K562 (cell line): Measurements from ENCODE around the gene CFAP157. TPM values are rescaled to one million over a fixed set of nuclear protein-coding genes. Genes with fewer than 3 reads are reported as not detected.
A peak's percentile ranks its signal among the peaks of the same experiment; 100 is the strongest.

ENCODE experiments used
- ADNP ChIP-seq: fragments of 200-800 bp; sonication (Bioruptor generic); IDR thresholded peaks from 2 replicates; pipeline ENCODE4 v1.6.1; 2016; ENCODE audit warnings: missing genetic modification characterization, missing compliant biosample characterization
- CHD2 ChIP-seq: IDR thresholded peaks from 2 replicates; pipeline ENCODE4 v1.6.1; 2011; ENCODE audit warnings: low read depth, low read length
- EP300 ChIP-seq: IDR thresholded peaks from 2 replicates; pipeline ENCODE4 v1.6.1; 2012; ENCODE audit warnings: low read length, improper control_type of control experiment
- FOXA1 ChIP-seq: fragments of 450-650 bp; IDR thresholded peaks from 2 replicates; pipeline ENCODE4 v1.6.1; 2016; ENCODE audit warnings: mild to moderate bottlenecking, borderline replicate concordance
- GATA2 ChIP-seq: sonication (generic); formaldehyde crosslinking; IDR thresholded peaks from 2 replicates; pipeline ENCODE4 v1.4.0; 2020; ENCODE audit warnings: mild to moderate bottlenecking, missing genetic modification reagents
- MTA1 ChIP-seq: fragments of 450-650 bp; IDR thresholded peaks from 2 replicates; pipeline ENCODE4 v1.6.1; 2017; ENCODE audit warnings: borderline replicate concordance
- NFIX ChIP-seq: fragments of 250-450 bp; sonication (Bioruptor Pico); IDR thresholded peaks from 2 replicates; pipeline ENCODE4 v1.4.0; 2020; ENCODE audit warnings: low read depth, mild to moderate bottlenecking, moderate library complexity
- PBX2 ChIP-seq, 2 experiments: IDR thresholded peaks in 1 of 2; conservative IDR thresholded peaks in 1 of 2; 2 replicates each; pipeline ENCODE4 v1.6.1; 2016; ENCODE audit warnings: low read depth in 2 of 2, mild to moderate bottlenecking in 1 of 2, missing compliant biosample characterization in 1 of 2, missing genetic modification characterization in 1 of 2, moderate library complexity in 1 of 2
- PHB2 ChIP-seq: fragments of 450-650 bp; IDR thresholded peaks from 2 replicates; pipeline ENCODE4 v1.6.1; 2017; ENCODE audit warnings: low read depth
- PML ChIP-seq: IDR thresholded peaks from 2 replicates; pipeline ENCODE4 v1.6.1; 2012; ENCODE audit warnings: low read length, inconsistent platforms
- SIN3B ChIP-seq: fragments of 450-650 bp; IDR thresholded peaks from 2 replicates; pipeline ENCODE4 v1.6.1; 2017; ENCODE audit warnings: low read depth, mild to moderate bottlenecking, moderate library complexity
- SMAD3 ChIP-seq: fragments of 450-650 bp; formaldehyde crosslinking; conservative IDR thresholded peaks from 2 replicates; pipeline ENCODE4 v1.4.0; 2020; ENCODE audit warnings: mild to moderate bottlenecking
- SMARCB1 ChIP-seq: IDR thresholded peaks from 2 replicates; pipeline ENCODE4 v1.6.1; 2011; ENCODE audit warnings: improper control_type of control experiment, low read depth; ENCODE audit not compliant: insufficient read length
- SRSF3 ChIP-seq: fragments of 200-400 bp; formaldehyde crosslinking; IDR thresholded peaks from 2 replicates; pipeline ENCODE4 v1.6.1; 2016; ENCODE audit warnings: mild to moderate bottlenecking, low read length, moderate library complexity; ENCODE audit not compliant: insufficient read depth
- TAL1 ChIP-seq: fragments of 450-650 bp; IDR thresholded peaks from 2 replicates; pipeline ENCODE4 v1.6.1; 2016; ENCODE audit warnings: mild to moderate bottlenecking
- TFE3 ChIP-seq: fragments of 450-650 bp; formaldehyde crosslinking; IDR thresholded peaks from 2 replicates; pipeline ENCODE4 v1.4.0; 2020; ENCODE audit warnings: mild to moderate bottlenecking, mixed read lengths
- ZNF639 ChIP-seq, 2 experiments: fragments of 200-800 bp in 1 of 2; sonication (Bioruptor generic) in 1 of 2; sonication (generic) in 1 of 2; formaldehyde crosslinking in 1 of 2; IDR thresholded peaks in 1 of 2; conservative IDR thresholded peaks in 1 of 2; 2 replicates each; pipeline versions ENCODE4 v1.5.0 to v1.6.1; 2016 to 2020; ENCODE audit warnings: missing compliant biosample characterization in 1 of 2, missing genetic modification characterization in 1 of 2, missing genetic modification reagents in 1 of 2
- ZNF785 ChIP-seq: fragments of 250-450 bp; sonication (Bioruptor Pico); IDR thresholded peaks from 2 replicates; pipeline ENCODE4 v1.4.0; 2020; ENCODE audit warnings: mild to moderate bottlenecking
- polyA plus RNA-seq, 8 experiments: library from polyadenylated mRNA; depleted of rRNA in 4 of 8; stranded (reverse) in 5 of 8; unstranded in 3 of 8; fragments of >200 nt; fragmentation: Nextera tagmentation in 2 of 8; fragmentation: Illumina TruSeq in 1 of 8; extraction: Ambion mirVana in 2 of 8; extraction: Trizol in 1 of 8; gene quantifications; 2 replicates each; pipeline versions ENCODE4 v1.2.1 to v1.2.3, GENCODE V29; 2011 to 2014; ENCODE audit warnings: inconsistent platforms in 1 of 8, missing spikeins in 1 of 8
- total RNA-seq, 7 experiments: library from RNA; depleted of rRNA in 6 of 7; stranded (reverse); fragments of >200 nt in 6 of 7; fragmentation: Illumina TruSeq in 2 of 7; extraction: Trizol in 2 of 7; gene quantifications; 2 replicates each; pipeline versions ENCODE4 v1.2.1 to v1.2.3, GENCODE V29; 2011 to 2021; ENCODE audit warnings: low replicate concordance in 1 of 7
- TF ChIP-seq, protein P1 (sequence below): fragments of 450-650 bp; formaldehyde crosslinking; IDR thresholded peaks from 2 replicates; pipeline ENCODE4 v1.4.0; 2020; ENCODE audit warnings: mild to moderate bottlenecking, moderate library complexity

CFAP157 gene
- total and polyA plus RNA-seq, 9 of the 15 experiments (the other 6 are each of a cell fraction or from before 2014, with no cell fraction given), result 0.03 TPM; not detected in 8

DNA sequence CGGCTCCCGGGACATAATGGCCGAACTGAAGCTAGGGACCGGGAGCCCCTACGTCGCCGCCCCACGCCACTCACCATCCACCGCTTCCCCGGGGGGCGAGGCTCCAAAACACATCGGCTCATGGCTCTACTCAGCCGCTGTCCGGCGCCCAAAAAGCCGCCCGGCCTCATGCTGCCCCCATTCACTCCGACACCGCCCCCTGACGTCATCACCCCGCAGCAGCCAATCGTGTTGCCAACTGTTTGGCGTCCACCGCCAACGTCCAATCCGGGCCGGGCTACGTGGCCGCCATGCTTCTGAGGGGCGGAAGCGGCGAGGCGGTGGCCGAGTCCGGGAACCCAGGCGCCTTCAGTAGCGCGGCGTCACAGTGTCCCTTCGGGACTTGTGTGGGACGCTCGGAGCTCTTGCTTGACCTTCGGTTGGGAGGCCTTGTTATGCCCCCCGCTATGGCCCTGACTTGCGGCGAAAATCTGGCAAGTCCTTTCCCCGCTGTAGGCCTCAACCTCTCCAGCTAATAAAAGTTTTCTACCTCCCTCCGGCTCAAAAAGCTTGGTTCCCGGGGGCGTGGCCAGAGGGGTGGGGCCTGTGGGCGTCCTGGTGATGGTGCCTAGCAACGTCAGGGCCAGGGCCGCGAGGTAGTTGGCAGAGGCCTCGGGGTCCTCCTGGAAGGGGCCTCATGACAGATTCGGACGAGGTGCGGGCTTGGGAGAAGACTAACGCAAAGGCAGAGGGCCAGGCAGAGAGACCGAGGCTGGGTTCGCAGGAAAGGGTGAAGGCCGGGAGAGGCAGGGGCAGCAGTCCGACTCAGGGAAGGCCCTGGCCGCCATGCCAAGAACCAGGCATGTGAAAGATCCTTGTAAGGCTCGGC, 8.9 kb downstream of the CFAP157 start, which contains the start of the genes PTRH1 and TTC16 (continued):
- TF ChIP-seq TFE3, result no peak
- no peak for TF ChIP-seq PHB2
- no peak for TF ChIP-seq ADNP
- no peak for TF ChIP-seq ZNF785 (CRISPR knock-in tag)
- TF ChIP-seq, protein P1, sequence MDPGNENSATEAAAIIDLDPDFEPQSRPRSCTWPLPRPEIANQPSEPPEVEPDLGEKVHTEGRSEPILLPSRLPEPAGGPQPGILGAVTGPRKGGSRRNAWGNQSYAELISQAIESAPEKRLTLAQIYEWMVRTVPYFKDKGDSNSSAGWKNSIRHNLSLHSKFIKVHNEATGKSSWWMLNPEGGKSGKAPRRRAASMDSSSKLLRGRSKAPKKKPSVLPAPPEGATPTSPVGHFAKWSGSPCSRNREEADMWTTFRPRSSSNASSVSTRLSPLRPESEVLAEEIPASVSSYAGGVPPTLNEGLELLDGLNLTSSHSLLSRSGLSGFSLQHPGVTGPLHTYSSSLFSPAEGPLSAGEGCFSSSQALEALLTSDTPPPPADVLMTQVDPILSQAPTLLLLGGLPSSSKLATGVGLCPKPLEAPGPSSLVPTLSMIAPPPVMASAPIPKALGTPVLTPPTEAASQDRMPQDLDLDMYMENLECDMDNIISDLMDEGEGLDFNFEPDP (CRISPR knock-in tag), result no peak
- TF ChIP-seq NFIX (CRISPR knock-in tag), result no peak
- 0 out of 4 replicates have a peak, but pooled peaks of 1 of the 2 experiments have one; percentile 43 for TF ChIP-seq ZNF639 (CRISPR knock-in tag; conservative IDR thresholded peaks at IDR 0.05 in 1 of 2, IDR thresholded peaks at IDR 0.05 in 1 of 2)
- TF ChIP-seq MTA1, result peak; percentile 47; the same call in 1 of the 2 replicates
- no peak for TF ChIP-seq SMAD3 (CRISPR knock-in tag)
- no peak for TF ChIP-seq GATA2
- no peak for TF ChIP-seq PBX2 (CRISPR knock-in tag; IDR thresholded peaks at IDR 0.05; ENCODE audit: low read depth)
- peak; percentile 53 for TF ChIP-seq PBX2 (tag; conservative IDR thresholded peaks at IDR 0.05; ENCODE audit: low read depth)
- no peak for TF ChIP-seq SMARCB1
- peak; percentile 66; the same call in 1 of the 2 replicates for TF ChIP-seq SIN3B
- no peak for TF ChIP-seq PML
- no peak for TF ChIP-seq SRSF3
- no peak for TF ChIP-seq FOXA1
- no peak for TF ChIP-seq EP300
- TF ChIP-seq CHD2, result peak; percentile 72
- no peak for TF ChIP-seq TAL1
